Forelimb muscle (tissue), 1 donor: ENCODE data around the gene HSFY2. TPM values are rescaled to one million over a fixed set of nuclear protein-coding genes. Genes with fewer than 3 reads are reported as not detected.
"Not testable (repeated sequence)": the region's sequence is repeated elsewhere in the genome, so short reads cannot be mapped to it uniquely, and the experiment has no call there.

Experiments used
- DNase-seq: peaks from one replicate; pipeline ENCODE4 v3.0.0-alpha.2; 2013; ENCODE audit warnings: low read depth
- polyA plus RNA-seq: library from polyadenylated mRNA; unstranded; fragments of 120-200 nt; gene quantifications from one replicate; pipeline ENCODE4 v1.2.1, GENCODE V29; 2013; ENCODE audit not compliant: insufficient read length

The HSFY2 gene
- not detected for polyA plus RNA-seq

- DNase-seq = not testable (repeated sequence)
Measured at GRCh38 chrY:18773635-18774034, at the start of gene HSFY2. Gene HSFY2 (minus strand): TSS chrY:18773735. CDS start chrY:18773618, 117 bp downstream.

GRCh38 chrY:18815751-18816150 is 42.2 kb upstream of the HSFY2 start:
- DNase-seq = not testable (repeated sequence)

- not testable (repeated sequence) for DNase-seq
Measured at GRCh38 chrY:18788757-18789406, 15.3 kb upstream of the HSFY2 start.

- DNase-seq = not testable (repeated sequence)
Measured at GRCh38 chrY:18754077-18754476, 19.5 kb downstream of the HSFY2 start.

GRCh38 chrY:18753133-18753815 is 20.3 kb downstream of the HSFY2 start:
- DNase-seq = not testable (repeated sequence)

GRCh38 chrY:18723714-18724113 is 49.8 kb downstream of the HSFY2 start:
- not testable (repeated sequence) for DNase-seq

Other genes with a start within 250 kb of the HSFY2 start
- not detected for gene HSFY1, start 227.0 kb downstream of the HSFY2 start, polyA plus RNA-seq